Vagina (tissue), 2 donors: ENCODE measurements around the gene ZNF76. TPM values are rescaled to one million over a fixed set of nuclear protein-coding genes. Genes with fewer than 3 reads are reported as not detected.
A peak's percentile ranks its signal among the peaks of the same experiment; 100 is the strongest.

Experiments
- DNase-seq, 2 donors: peaks; one replicate each; pipeline ENCODE4 v3.0.0-alpha.2; 2017; ENCODE audit errors: extremely low spot score in 2 of 2
- H3K27ac ChIP-seq: fragments of 200-600 bp; sonication (generic); one replicate; pipeline ENCODE4 v1.5.1; 2019
- H3K27me3 ChIP-seq: fragments of 200-600 bp; sonication (generic); one replicate; pipeline ENCODE4 v1.5.1; 2019
- H3K36me3 ChIP-seq, 2 donors: fragments of 200-600 bp; sonication (generic); one replicate each; pipeline ENCODE4 v1.5.1; 2017 to 2019
- H3K4me1 ChIP-seq: fragments of 200-600 bp; sonication (generic); one replicate; pipeline ENCODE4 v1.5.1; 2019
- H3K4me3 ChIP-seq, 2 donors: fragments of 200-600 bp; sonication (generic); 1 replicate in 1 of 2; 2 replicates in 1 of 2; pipeline ENCODE4 v1.5.1; 2016 to 2019
- H3K9me3 ChIP-seq: fragments of 200-600 bp; sonication (generic); one replicate; pipeline ENCODE4 v1.5.1; 2019
- POLR2A ChIP-seq, 2 donors: fragments of 450-650 bp; IDR thresholded peaks; one replicate each; pipeline ENCODE4 v1.6.1; 2017; ENCODE audit warnings: antibody characterized with exemption in 2 of 2, mild to moderate bottlenecking in 2 of 2, moderate library complexity in 2 of 2
- POLR2AphosphoS5 ChIP-seq, 2 donors: sonication (generic); formaldehyde crosslinking; IDR thresholded peaks; one replicate each; pipeline ENCODE4 v1.9.0; 2017; ENCODE audit warnings: antibody characterized with exemption in 2 of 2, mild to moderate bottlenecking in 2 of 2, low read depth in 1 of 2; ENCODE audit not compliant: insufficient read depth in 1 of 2
- intact Hi-C: fragments of 100-400 bp; cut with DNase I; formaldehyde crosslinking; loops from one replicate; pipeline ENCODE4 v1.15.1; 2023
- total RNA-seq: library from RNA; depleted of rRNA; stranded (reverse); fragments of >200 nt; gene quantifications from one replicate; pipeline ENCODE4 v1.2.3, GENCODE V29; 2016
- TF ChIP-seq, protein P1 (sequence below), 3 experiments: fragments of 450-650 bp in 2 of 3; fragments of 200-600 bp in 1 of 3; sonication (generic) in 1 of 3; IDR thresholded peaks; one replicate each; pipeline ENCODE4 v1.5.1; 2017 to 2019; ENCODE audit warnings: antibody characterized with exemption in 3 of 3, mild to moderate bottlenecking in 2 of 3, moderate library complexity in 2 of 3

ZNF76 gene
- total RNA-seq, 1 donor from 2014 or later, result 39.0 TPM

- Histone ChIP-seq H3K4me3 (no peak overlapping the region), H3K27me3 (no peaks in the 10 kb centered on the region), H3K36me3 (peaks cover 0 to 20% of the 10 kb centered on the region in 2 donors), H3K4me1 (peaks cover 45% of the 10 kb centered on the region), H3K9me3 (no peaks in the 10 kb centered on the region), H3K27ac (peak overlapping the region; percentile 71)
- no peak for DNase-seq
- intact Hi-C loops, result no loop called here
- TF ChIP-seq, protein P1, sequence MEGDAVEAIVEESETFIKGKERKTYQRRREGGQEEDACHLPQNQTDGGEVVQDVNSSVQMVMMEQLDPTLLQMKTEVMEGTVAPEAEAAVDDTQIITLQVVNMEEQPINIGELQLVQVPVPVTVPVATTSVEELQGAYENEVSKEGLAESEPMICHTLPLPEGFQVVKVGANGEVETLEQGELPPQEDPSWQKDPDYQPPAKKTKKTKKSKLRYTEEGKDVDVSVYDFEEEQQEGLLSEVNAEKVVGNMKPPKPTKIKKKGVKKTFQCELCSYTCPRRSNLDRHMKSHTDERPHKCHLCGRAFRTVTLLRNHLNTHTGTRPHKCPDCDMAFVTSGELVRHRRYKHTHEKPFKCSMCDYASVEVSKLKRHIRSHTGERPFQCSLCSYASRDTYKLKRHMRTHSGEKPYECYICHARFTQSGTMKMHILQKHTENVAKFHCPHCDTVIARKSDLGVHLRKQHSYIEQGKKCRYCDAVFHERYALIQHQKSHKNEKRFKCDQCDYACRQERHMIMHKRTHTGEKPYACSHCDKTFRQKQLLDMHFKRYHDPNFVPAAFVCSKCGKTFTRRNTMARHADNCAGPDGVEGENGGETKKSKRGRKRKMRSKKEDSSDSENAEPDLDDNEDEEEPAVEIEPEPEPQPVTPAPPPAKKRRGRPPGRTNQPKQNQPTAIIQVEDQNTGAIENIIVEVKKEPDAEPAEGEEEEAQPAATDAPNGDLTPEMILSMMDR (IDR thresholded peaks at IDR 0.05), result no peak
- TF ChIP-seq POLR2AphosphoS5 (IDR thresholded peaks at IDR 0.05; ENCODE audit: insufficient read depth in 1 of 2, low read depth in 1 of 2), result no peak
- TF ChIP-seq POLR2A (IDR thresholded peaks at IDR 0.05), result no peak
Measured at GRCh38 chr6:35296931-35297600, 37.5 kb downstream of the ZNF76 start.

DNA sequence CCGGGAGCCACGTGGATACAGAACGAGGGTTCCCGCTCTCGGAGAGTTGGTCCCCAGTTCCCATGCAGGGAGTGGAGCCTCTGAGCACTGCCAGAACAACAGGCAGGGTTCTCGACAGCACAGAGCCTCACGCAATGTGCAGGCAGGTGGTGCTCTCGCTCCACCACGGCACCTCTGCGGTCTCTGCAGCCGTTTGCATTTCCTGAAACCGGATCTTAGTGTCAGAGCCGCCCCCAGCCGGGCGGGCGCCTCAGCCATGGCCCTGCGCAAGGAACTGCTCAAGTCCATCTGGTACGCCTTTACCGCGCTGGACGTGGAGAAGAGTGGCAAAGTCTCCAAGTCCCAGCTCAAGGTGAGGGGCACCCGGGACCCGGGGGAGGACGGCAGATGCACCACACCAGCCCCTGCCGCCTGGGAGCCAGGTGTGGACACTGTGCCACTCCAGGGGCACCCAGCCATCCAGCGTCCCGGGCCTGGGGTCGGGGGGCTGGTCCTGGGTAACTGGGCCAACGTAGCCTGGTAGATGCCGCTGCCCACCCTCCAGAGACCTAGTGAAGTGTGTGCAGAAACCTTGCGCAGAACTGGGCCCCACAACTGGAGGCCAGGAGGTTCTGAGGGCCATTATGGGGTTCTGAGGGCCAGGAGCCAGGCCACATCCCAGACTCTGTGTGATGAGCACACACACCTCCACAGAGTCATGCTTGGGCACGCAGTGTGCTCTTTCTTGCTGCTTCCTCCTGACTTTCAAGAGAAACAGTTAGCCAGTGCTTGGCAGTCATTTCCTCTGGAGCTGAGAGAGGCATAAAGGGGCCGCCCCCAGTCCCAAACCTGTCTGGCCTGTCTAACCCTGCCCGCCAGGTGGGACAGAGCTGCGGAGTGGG is 38.3 kb downstream of the ZNF76 start, which contains the start of gene DEF6:
Gene DEF6 (plus strand): TSS at position 218 of the 881 bp plus-strand sequence. CDS start 39 bp downstream, at position 257.
- H3K27ac ChIP-seq, result peak within 1 kb of the TSS; percentile 71
- H3K4me3 ChIP-seq, result peak within 1 kb of the TSS; percentile 46 to 49
- peaks cover 51% of the 10 kb centered on the region for H3K4me1 ChIP-seq
- intact Hi-C loops, result no loop called here
- no peaks in the 10 kb centered on the region for H3K9me3 ChIP-seq
- peaks cover 0 to 13% of the 10 kb centered on the region in 2 donors for H3K36me3 ChIP-seq
- TF ChIP-seq POLR2A (IDR thresholded peaks at IDR 0.05) (no peak), POLR2AphosphoS5 (IDR thresholded peaks at IDR 0.05; ENCODE audit: insufficient read depth in 1 of 2, low read depth in 1 of 2) (peak; percentile 81 to 85)
- TF ChIP-seq, protein P1 (IDR thresholded peaks at IDR 0.05), result peak; percentile 54 to 64 (median 54)
- no peak for DNase-seq
- H3K27me3 ChIP-seq, result no peaks in the 10 kb centered on the region

DNA sequence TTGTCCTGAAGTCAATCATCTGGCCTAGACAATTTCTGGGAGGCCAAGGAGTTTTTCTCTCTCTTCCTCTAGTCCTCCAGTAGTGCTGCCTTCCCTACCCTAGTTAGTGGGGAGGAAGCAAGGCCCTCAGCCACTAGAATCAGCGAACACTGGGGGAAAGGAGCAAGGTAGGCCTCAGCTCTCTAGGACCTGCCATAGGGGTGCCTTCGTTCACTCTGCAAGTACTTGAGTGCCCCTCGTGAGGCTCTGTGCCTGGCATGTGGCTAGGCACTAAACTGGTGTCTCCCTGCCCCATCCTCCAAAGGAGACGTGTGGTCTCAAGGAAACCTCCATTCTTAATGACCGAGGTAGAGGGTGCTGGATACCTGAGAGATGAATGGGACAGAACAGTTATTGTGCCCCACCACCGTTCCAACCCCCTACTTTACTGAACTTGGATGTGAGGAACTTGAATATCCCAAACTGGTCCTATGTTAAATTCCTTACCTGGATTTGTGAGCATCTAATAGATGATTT is 39.1 kb downstream of the ZNF76 start:
- Histone ChIP-seq H3K27me3 (no peaks in the 10 kb centered on the region), H3K27ac (peak overlapping the region; percentile 71), H3K9me3 (no peaks in the 10 kb centered on the region), H3K36me3 (peaks cover 0 to 13% of the 10 kb centered on the region in 2 donors), H3K4me1 (peaks cover 57% of the 10 kb centered on the region), H3K4me3 (peak overlapping the region in 1 of 2 donors; percentile 49)
- TF ChIP-seq POLR2AphosphoS5 (IDR thresholded peaks at IDR 0.05; ENCODE audit: insufficient read depth in 1 of 2, low read depth in 1 of 2), result no peak
- TF ChIP-seq, protein P1 (IDR thresholded peaks at IDR 0.05), result no peak
- TF ChIP-seq POLR2A (IDR thresholded peaks at IDR 0.05), result no peak
- intact Hi-C loops, result no loop called here
- no peak for DNase-seq

- H3K27ac ChIP-seq, result peak overlapping the region; percentile 71
- intact Hi-C loops, result no loop called here
- no peak overlapping the region for H3K4me3 ChIP-seq
- no peak for DNase-seq
- TF ChIP-seq POLR2A (IDR thresholded peaks at IDR 0.05) (no peak), POLR2AphosphoS5 (IDR thresholded peaks at IDR 0.05; ENCODE audit: insufficient read depth in 1 of 2, low read depth in 1 of 2) (no peak)
- TF ChIP-seq, protein P1 (IDR thresholded peaks at IDR 0.05), result no peak
- H3K27me3 ChIP-seq, result no peaks in the 10 kb centered on the region
- peaks cover 0 to 10% of the 10 kb centered on the region in 2 donors for H3K36me3 ChIP-seq
- H3K9me3 ChIP-seq, result no peaks in the 10 kb centered on the region
- peaks cover 57% of the 10 kb centered on the region for H3K4me1 ChIP-seq
Measured at GRCh38 chr6:35299674-35300073, 40.1 kb downstream of the ZNF76 start.
